ENCODE measurements around the gene CTDP1. TPM values are rescaled to one million over a fixed set of nuclear protein-coding genes. Genes with fewer than 3 reads are reported as not detected.

CTDP1 gene
- total RNA-seq, 1 experiment from 2014 or later, result 22.5 TPM

DNA sequence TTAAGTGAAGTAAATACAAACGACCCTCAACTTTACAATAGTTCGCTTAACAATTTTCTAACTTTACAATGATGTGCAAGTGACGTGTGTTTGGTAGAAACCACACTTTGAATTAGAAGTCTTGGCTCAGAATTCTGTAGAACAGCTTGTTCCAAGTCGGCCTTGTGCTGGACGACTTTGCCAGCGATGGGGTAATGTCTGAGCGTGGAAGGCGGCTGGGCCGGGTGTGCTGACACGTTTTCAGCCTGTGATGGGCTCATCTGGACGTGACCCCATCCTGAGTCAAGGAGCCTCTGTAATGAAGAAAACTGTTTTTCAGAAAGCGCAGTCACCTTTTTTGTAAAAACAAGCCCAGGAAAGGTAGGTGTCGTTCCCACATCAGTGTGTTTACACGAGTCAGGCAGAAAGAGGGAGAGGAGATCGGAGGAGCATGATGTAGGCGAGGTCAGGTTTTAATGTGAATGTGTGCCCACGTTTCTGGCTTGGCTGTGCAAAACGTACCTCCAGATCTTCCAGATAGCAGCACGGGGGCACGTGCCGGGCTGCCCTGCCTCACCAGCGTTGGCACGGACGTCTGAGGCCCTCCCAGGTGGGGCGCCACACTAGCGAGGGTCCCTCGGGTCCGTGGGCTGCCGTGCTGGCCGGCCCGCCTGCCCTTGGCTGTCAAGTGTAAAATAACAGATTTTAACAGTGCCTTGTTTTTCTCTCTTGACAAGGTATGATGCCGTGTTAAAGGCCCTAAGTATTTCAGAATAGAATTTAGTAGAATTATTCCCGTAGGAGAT lies 54.6 kb downstream of the CTDP1 start:
- no peak for DNase-seq (ENCODE audit: low spot score)
- intact Hi-C loops (cut with micrococcal nuclease; ENCODE audit: unreplicated experiment), result no loop called here
- Histone ChIP-seq H3K4me1 (ENCODE audit: insufficient read depth, low read length, poor library complexity, severe bottlenecking) (no peaks in the 10 kb centered on the region), H3K9me3 (ENCODE audit: low read depth, low read length, poor library complexity, severe bottlenecking) (peaks cover 11% of the 10 kb centered on the region), H3K27ac (ENCODE audit: low read depth, low read length, poor library complexity, severe bottlenecking) (no peak overlapping the region), H3K27me3 (replicated peaks; ENCODE audit: insufficient read depth, low read depth, low read length, poor library complexity) (no peaks in the 10 kb centered on the region), H3K4me3 (ENCODE audit: low read depth, low read length, poor library complexity, severe bottlenecking) (no peak overlapping the region), H3K36me3 (ENCODE audit: insufficient read depth, low read length, poor library complexity, severe bottlenecking) (peaks cover 36% of the 10 kb centered on the region)
- TF ChIP-seq EZH2 (IDR thresholded peaks at IDR 0.05; ENCODE audit: borderline replicate concordance, low read depth, low read length, poor library complexity, severe bottlenecking), result no peak
- TF ChIP-seq, protein P1, sequence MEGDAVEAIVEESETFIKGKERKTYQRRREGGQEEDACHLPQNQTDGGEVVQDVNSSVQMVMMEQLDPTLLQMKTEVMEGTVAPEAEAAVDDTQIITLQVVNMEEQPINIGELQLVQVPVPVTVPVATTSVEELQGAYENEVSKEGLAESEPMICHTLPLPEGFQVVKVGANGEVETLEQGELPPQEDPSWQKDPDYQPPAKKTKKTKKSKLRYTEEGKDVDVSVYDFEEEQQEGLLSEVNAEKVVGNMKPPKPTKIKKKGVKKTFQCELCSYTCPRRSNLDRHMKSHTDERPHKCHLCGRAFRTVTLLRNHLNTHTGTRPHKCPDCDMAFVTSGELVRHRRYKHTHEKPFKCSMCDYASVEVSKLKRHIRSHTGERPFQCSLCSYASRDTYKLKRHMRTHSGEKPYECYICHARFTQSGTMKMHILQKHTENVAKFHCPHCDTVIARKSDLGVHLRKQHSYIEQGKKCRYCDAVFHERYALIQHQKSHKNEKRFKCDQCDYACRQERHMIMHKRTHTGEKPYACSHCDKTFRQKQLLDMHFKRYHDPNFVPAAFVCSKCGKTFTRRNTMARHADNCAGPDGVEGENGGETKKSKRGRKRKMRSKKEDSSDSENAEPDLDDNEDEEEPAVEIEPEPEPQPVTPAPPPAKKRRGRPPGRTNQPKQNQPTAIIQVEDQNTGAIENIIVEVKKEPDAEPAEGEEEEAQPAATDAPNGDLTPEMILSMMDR (conservative IDR thresholded peaks at IDR 0.05; ENCODE audit: low read depth, low read length), result no peak
- BruUV-seq (replicated peaks), result no TSS peak
- CTCF ChIA-PET, result no interaction called here
- POLR2A ChIA-PET (ENCODE audit: low non-redundant PET), result no interaction called here

DNA sequence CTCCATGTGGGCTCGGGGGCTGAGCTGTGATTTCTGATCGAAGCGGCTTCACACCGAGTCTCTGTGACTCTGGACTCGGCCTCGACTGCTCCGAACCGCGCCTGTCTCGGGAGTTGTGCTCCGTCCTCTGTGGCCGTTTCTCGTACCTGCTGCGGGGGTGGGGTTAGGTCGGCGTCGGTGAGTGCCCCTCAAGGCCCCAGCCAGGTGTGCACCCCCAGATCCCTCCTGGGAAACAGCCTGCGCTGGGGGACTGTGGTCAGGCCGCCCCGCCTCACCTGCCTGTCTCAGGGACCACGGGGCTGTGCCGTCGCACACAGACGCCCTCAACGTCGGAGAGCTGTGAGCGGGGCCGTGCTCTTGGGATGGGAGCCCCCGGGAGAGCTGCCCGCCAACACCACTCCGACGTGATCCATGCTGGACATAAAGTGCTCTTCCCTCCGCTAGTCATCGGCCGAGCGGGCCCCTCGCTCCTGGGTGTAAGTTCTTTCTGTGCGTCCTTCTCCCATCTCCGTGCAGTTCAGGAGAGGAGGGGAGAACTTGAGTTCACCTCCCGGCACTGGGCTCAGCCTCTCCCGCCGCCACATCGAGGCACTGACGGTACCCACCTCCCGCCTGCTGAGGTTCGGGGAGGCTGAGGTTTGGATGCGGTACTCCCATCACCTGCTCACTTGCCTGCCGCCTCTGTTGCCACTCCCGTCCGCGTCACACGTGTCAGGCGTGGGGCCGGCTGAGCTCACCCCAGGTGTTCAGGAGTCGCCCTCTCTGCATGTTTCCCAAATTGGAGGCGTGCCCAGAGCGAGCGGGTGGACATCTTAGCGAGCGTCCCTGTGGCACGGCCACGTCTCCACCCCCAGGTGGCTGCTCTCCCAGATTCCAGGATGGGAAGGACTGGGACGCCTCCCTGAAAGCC lies 55.7 kb downstream of the CTDP1 start:
- H3K9me3 ChIP-seq (ENCODE audit: low read depth, low read length, poor library complexity, severe bottlenecking), result peaks cover 11% of the 10 kb centered on the region
- no peak overlapping the region for H3K27ac ChIP-seq (ENCODE audit: low read depth, low read length, poor library complexity, severe bottlenecking)
- H3K27me3 ChIP-seq (replicated peaks; ENCODE audit: insufficient read depth, low read depth, low read length, poor library complexity), result no peaks in the 10 kb centered on the region
- intact Hi-C loops (cut with micrococcal nuclease; ENCODE audit: unreplicated experiment), result no loop called here
- POLR2A ChIA-PET (ENCODE audit: low non-redundant PET), result no interaction called here
- no TSS peak for BruUV-seq (replicated peaks)
- H3K4me3 ChIP-seq (ENCODE audit: low read depth, low read length, poor library complexity, severe bottlenecking), result no peak overlapping the region
- peaks cover 29% of the 10 kb centered on the region for H3K36me3 ChIP-seq (ENCODE audit: insufficient read depth, low read length, poor library complexity, severe bottlenecking)
- H3K4me1 ChIP-seq (ENCODE audit: insufficient read depth, low read length, poor library complexity, severe bottlenecking), result no peaks in the 10 kb centered on the region
- CTCF ChIA-PET, result no interaction called here
- TF ChIP-seq EZH2 (IDR thresholded peaks at IDR 0.05; ENCODE audit: borderline replicate concordance, low read depth, low read length, poor library complexity, severe bottlenecking), result no peak
- TF ChIP-seq, protein P1 (conservative IDR thresholded peaks at IDR 0.05; ENCODE audit: low read depth, low read length), result no peak
- DNase-seq (ENCODE audit: low spot score), result no peak

DNA sequence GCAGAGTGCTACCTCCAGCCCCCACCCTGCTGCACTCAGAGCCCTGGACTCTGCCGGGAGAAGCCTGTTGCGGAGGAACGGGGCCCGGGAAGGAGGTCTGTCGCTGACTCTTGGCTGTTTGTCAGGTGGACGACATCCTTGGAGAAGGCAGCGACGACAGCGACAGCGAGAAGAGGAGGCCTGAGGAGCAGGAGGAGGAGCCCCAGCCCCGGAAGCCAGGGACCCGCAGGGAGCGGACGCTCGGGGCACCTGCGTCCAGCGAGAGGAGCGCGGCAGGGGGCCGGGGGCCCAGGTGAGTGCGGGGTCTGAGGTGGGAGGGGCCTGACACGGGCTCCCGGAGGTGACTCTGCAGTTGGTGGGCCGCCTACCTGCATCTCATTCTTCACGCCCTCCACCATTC lies 56.6 kb downstream of the CTDP1 start:
- peaks cover 23% of the 10 kb centered on the region for H3K36me3 ChIP-seq (ENCODE audit: insufficient read depth, low read length, poor library complexity, severe bottlenecking)
- BruUV-seq (replicated peaks), result no TSS peak
- CTCF ChIA-PET, result no interaction called here
- POLR2A ChIA-PET (ENCODE audit: low non-redundant PET), result no interaction called here
- no peak overlapping the region for H3K4me3 ChIP-seq (ENCODE audit: low read depth, low read length, poor library complexity, severe bottlenecking)
- H3K4me1 ChIP-seq (ENCODE audit: insufficient read depth, low read length, poor library complexity, severe bottlenecking), result no peaks in the 10 kb centered on the region
- H3K27ac ChIP-seq (ENCODE audit: low read depth, low read length, poor library complexity, severe bottlenecking), result no peak overlapping the region
- H3K9me3 ChIP-seq (ENCODE audit: low read depth, low read length, poor library complexity, severe bottlenecking), result peaks cover 10% of the 10 kb centered on the region
- no peak for DNase-seq (ENCODE audit: low spot score)
- intact Hi-C loops (cut with micrococcal nuclease; ENCODE audit: unreplicated experiment), result no loop called here
- H3K27me3 ChIP-seq (replicated peaks; ENCODE audit: insufficient read depth, low read depth, low read length, poor library complexity), result no peaks in the 10 kb centered on the region
- TF ChIP-seq EZH2 (IDR thresholded peaks at IDR 0.05; ENCODE audit: borderline replicate concordance, low read depth, low read length, poor library complexity, severe bottlenecking), result no peak
- TF ChIP-seq, protein P1 (conservative IDR thresholded peaks at IDR 0.05; ENCODE audit: low read depth, low read length), result no peak

Data from A673 (cell line).